HepG2 (cell line): ENCODE measurements around the gene SLC25A43. TPM values are rescaled to one million over a fixed set of nuclear protein-coding genes. Genes with fewer than 3 reads are reported as not detected.

ENCODE experiments used
- ATAC-seq: fragments of 200-7000 bp; cut with Tn5 transposase; 3 replicates; pipeline ENCODE4 v1.9.1; 2020; ENCODE audit warnings: mild to moderate bottlenecking, moderate library complexity
- BruUV-seq: library from RNA; stranded (reverse); fragments of 400-500 nt; replicated peaks from 2 replicates; lab custom pipeline; 2021; lab: Mats Ljungman, UMichigan
- CTCF ChIA-PET: fragments of 300-600 bp; formaldehyde crosslinking; extraction: SDS; loops from one replicate; lab custom pipeline; 2021; ENCODE audit warnings: low total read pairs, inconsistent platforms, low intra/inter-chr PET ratio; lab: Yijun Ruan, JAX
- POLR2A ChIA-PET: fragments of 350-600 bp; sonication (Branson Sonifier 250); formaldehyde crosslinking; loops from one replicate; lab custom pipeline; 2020; ENCODE audit warnings: antibody characterized with exemption, inconsistent platforms; lab: Yijun Ruan, JAX
- DNase-seq: peaks from one replicate; pipeline ENCODE4 v3.0.0-alpha.2; 2015; ENCODE audit warnings: low spot score
- FAIRE-seq: peaks from 3 replicates; lab custom pipeline; 2011; peaks lifted over from hg19 to GRCh38; lab: Jason Lieb, UNC
- H2AFZ ChIP-seq: one replicate; pipeline ENCODE4 v1.6.1; 2011; ENCODE audit warnings: low read length, inconsistent platforms
- H3K27ac ChIP-seq: fragments of 300-600 bp; 3 replicates; pipeline ENCODE4 v1.8.0; 2011; ENCODE audit warnings: mixed run types, mild to moderate bottlenecking, mixed read lengths, low read length, inconsistent platforms; ENCODE audit not compliant: insufficient read depth; ENCODE audit errors: extremely low read length
- H3K27me3 ChIP-seq, 2 experiments: fragments of 200-600 bp in 1 of 2; 2 replicates in 1 of 2; 3 replicates in 1 of 2; pipeline versions ENCODE4 v1.6.0 to v1.8.0; 2011; ENCODE audit warnings: low read length in 2 of 2, mild to moderate bottlenecking in 2 of 2, moderate library complexity in 2 of 2, inconsistent platforms in 1 of 2; ENCODE audit not compliant: insufficient read depth in 2 of 2, control insufficient read depth in 1 of 2
- H3K36me3 ChIP-seq, 2 experiments: fragments of 200-600 bp in 1 of 2; replicated peaks in 1 of 2; 2 replicates in 1 of 2; 3 replicates in 1 of 2; pipeline versions ENCODE4 v1.5.1 to v1.8.0; 2011; ENCODE audit warnings: low read length in 2 of 2, inconsistent platforms in 1 of 2; ENCODE audit not compliant: insufficient read depth in 2 of 2, control insufficient read depth in 1 of 2
- H3K4me1 ChIP-seq: 2 replicates; pipeline ENCODE4 v1.5.1; 2012; ENCODE audit warnings: low read length, inconsistent platforms; ENCODE audit not compliant: insufficient read depth
- H3K4me2 ChIP-seq: 2 replicates; pipeline ENCODE4 v1.6.0; 2011; ENCODE audit warnings: low read depth, low read length, inconsistent platforms
- H3K4me3 ChIP-seq, 3 experiments: fragments of 200-600 bp in 1 of 3; sonication (generic), shearing (Covaris generic) in 1 of 3; replicated peaks in 1 of 3; 2 replicates each; pipeline ENCODE4 v1.5.1; 2011 to 2016; ENCODE audit warnings: low read length in 3 of 3, inconsistent platforms in 2 of 3, low read depth in 2 of 3, mild to moderate bottlenecking in 2 of 3, control low read depth in 1 of 3, mixed read lengths in 1 of 3; ENCODE audit not compliant: insufficient read depth in 1 of 3
- H3K79me2 ChIP-seq: one replicate; pipeline ENCODE4 v1.6.1; 2011; ENCODE audit warnings: low read length, inconsistent platforms; ENCODE audit not compliant: insufficient read depth
- H3K9ac ChIP-seq: 2 replicates; pipeline ENCODE4 v1.6.0; 2011; ENCODE audit warnings: mild to moderate bottlenecking, low read depth, low read length, inconsistent platforms; ENCODE audit not compliant: insufficient read depth
- H3K9me3 ChIP-seq: 2 replicates; pipeline ENCODE4 v1.5.1; 2012; ENCODE audit warnings: mild to moderate bottlenecking, low read length
- H4K20me1 ChIP-seq: 2 replicates; pipeline ENCODE4 v1.6.0; 2011; ENCODE audit warnings: inconsistent platforms, mild to moderate bottlenecking, low read length, moderate library complexity; ENCODE audit not compliant: insufficient read depth
- KDM6A ChIP-seq: IDR thresholded peaks from 2 replicates; pipeline ENCODE4 v1.6.1; 2016; ENCODE audit warnings: low read depth
- NFIC ChIP-seq: IDR thresholded peaks from 2 replicates; pipeline ENCODE4 v1.6.1; 2012; ENCODE audit warnings: mild to moderate bottlenecking, low read length, inconsistent platforms
- WGBS: methylation state at CpG from one replicate; pipeline ENCODE4 v1.1.6; 2017; ENCODE audit warnings: low lambda C conversion rate; 5-methylcytosine and 5-hydroxymethylcytosine counted together
- in situ Hi-C: cut with HindIII; loops from 2 replicates; pipeline ENCODE4 v1.10.0; 2017; ENCODE audit warnings: low pct_unique_long_range_greater_than_20kb; ENCODE audit not compliant: extremely low pct_ligation_motif_present
- intact Hi-C: fragments of 100-400 bp; cut with micrococcal nuclease; formaldehyde crosslinking; loops from one replicate; pipeline ENCODE4 v1.10.0; 2022; ENCODE audit not compliant: unreplicated experiment
- polyA plus RNA-seq, 8 experiments: library from polyadenylated mRNA; depleted of rRNA in 3 of 8; stranded (reverse) in 7 of 8; unstranded in 1 of 8; fragments of >200 nt; fragmentation: Illumina TruSeq in 4 of 8; extraction: Trizol in 4 of 8; gene quantifications; 2 replicates each; pipeline versions ENCODE4 v1.2.1 to v1.2.3, GENCODE V29; 2011 to 2016; ENCODE audit warnings: low read depth in 4 of 8, missing spikeins in 1 of 8, mixed read lengths in 1 of 8; ENCODE audit not compliant: insufficient read depth in 1 of 8
- total RNA-seq, 5 experiments: library from RNA; depleted of rRNA; stranded (reverse); fragments of >200 nt; fragmentation: Illumina TruSeq; extraction: Trizol; gene quantifications; 2 replicates each; pipeline ENCODE4 v1.2.3, GENCODE V29; 2016; ENCODE audit warnings: low read depth in 1 of 5
- TF ChIP-seq, protein P1 (sequence below): sonication (generic); formaldehyde crosslinking; IDR thresholded peaks from 2 replicates; pipeline ENCODE4 v1.9.0; 2021; ENCODE audit warnings: missing genetic modification reagents, borderline replicate concordance
- TF ChIP-seq, protein P2 (sequence below): sonication (generic); formaldehyde crosslinking; IDR thresholded peaks from 2 replicates; pipeline ENCODE4 v1.4.0; 2020; ENCODE audit warnings: mild to moderate bottlenecking, missing genetic modification reagents

Gene SLC25A43
- total and polyA plus RNA-seq, 2 of the 13 experiments (the other 11 are each of a cell fraction or from before 2014, with no cell fraction given), result 5.8 to 13.2 TPM

DNA sequence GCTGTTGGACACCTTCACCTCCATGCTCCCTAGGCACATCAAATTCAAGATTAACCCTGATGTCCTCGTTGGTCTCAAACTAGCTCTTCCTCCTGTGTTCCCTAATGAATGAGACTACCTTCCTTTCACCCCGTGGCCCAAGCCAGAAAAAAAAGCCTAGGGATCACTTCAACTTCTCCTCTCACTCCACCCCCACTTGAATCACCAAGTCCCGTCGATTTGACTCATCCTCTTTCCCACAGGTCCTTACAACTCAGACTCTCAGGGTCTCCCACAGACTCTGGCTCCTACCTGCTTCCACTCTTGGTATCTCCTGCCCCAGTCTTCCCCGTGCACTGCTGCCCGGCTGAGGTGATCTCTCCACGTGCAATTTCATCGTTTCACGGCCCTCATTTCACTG, 8.5 kb downstream of the SLC25A43 start:
- in situ Hi-C loops, result no loop called here

More for the DNA sequence above, 8.5 kb downstream of the SLC25A43 start:
- 97% methylated on average over 9 of the region's 9 CpGs for WGBS
- no TSS peak for BruUV-seq
- no peaks in the 10 kb centered on the region for H3K9me3 ChIP-seq
- peaks cover 18% of the 10 kb centered on the region for H3K4me1 ChIP-seq
- DNase-seq, result no peak
- H3K9ac ChIP-seq, result no peak overlapping the region
- ChIA-PET POLR2A (no interaction called here), CTCF (no interaction called here)
- intact Hi-C loops, result no loop called here
- no peak overlapping the region for H2AFZ ChIP-seq
- TF ChIP-seq KDM6A (no peak), NFIC (no peak)
- TF ChIP-seq, protein P1, sequence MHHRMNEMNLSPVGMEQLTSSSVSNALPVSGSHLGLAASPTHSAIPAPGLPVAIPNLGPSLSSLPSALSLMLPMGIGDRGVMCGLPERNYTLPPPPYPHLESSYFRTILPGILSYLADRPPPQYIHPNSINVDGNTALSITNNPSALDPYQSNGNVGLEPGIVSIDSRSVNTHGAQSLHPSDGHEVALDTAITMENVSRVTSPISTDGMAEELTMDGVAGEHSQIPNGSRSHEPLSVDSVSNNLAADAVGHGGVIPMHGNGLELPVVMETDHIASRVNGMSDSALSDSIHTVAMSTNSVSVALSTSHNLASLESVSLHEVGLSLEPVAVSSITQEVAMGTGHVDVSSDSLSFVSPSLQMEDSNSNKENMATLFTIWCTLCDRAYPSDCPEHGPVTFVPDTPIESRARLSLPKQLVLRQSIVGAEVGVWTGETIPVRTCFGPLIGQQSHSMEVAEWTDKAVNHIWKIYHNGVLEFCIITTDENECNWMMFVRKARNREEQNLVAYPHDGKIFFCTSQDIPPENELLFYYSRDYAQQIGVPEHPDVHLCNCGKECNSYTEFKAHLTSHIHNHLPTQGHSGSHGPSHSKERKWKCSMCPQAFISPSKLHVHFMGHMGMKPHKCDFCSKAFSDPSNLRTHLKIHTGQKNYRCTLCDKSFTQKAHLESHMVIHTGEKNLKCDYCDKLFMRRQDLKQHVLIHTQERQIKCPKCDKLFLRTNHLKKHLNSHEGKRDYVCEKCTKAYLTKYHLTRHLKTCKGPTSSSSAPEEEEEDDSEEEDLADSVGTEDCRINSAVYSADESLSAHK (CRISPR knock-in tag), result no peak
- TF ChIP-seq, protein P2, sequence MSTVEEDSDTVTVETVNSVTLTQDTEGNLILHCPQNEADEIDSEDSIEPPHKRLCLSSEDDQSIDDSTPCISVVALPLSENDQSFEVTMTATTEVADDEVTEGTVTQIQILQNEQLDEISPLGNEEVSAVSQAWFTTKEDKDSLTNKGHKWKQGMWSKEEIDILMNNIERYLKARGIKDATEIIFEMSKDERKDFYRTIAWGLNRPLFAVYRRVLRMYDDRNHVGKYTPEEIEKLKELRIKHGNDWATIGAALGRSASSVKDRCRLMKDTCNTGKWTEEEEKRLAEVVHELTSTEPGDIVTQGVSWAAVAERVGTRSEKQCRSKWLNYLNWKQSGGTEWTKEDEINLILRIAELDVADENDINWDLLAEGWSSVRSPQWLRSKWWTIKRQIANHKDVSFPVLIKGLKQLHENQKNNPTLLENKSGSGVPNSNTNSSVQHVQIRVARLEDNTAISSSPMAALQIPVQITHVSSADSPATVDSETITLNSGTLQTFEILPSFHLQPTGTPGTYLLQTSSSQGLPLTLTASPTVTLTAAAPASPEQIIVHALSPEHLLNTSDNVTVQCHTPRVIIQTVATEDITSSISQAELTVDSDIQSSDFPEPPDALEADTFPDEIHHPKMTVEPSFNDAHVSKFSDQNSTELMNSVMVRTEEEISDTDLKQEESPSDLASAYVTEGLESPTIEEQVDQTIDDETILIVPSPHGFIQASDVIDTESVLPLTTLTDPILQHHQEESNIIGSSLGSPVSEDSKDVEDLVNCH, result no peak
- no peaks in the 10 kb centered on the region for H3K36me3 ChIP-seq
- H3K4me3 ChIP-seq, result no peak overlapping the region
- FAIRE-seq, result no peak
- no peak overlapping the region for H3K27ac ChIP-seq
- H3K4me2 ChIP-seq, result no peak overlapping the region
- no peak for ATAC-seq
- no peaks in the 10 kb centered on the region for H3K27me3 ChIP-seq
- H3K79me2 ChIP-seq, result no peaks in the 10 kb centered on the region
- H4K20me1 ChIP-seq, result no peaks in the 10 kb centered on the region
